Right lobe of liver (tissue), 6 donors: ENCODE data around the gene AKAP13. TPM values are rescaled to one million over a fixed set of nuclear protein-coding genes. Genes with fewer than 3 reads are reported as not detected.

Experiments
- ATAC-seq, 4 donors: fragments of 200-7000 bp; cut with Tn5 transposase; one replicate each; pipeline ENCODE4 v1.9.1; 2020; ENCODE audit warnings: mild to moderate bottlenecking in 4 of 4, moderate library complexity in 4 of 4
- DNase-seq, 3 donors: peaks; one replicate each; pipeline ENCODE4 v3.0.0-alpha.2; 2020
- H3K27ac ChIP-seq, 3 donors: fragments of 200-600 bp; one replicate each; pipeline ENCODE4 v1.8.0; 2022
- H3K27me3 ChIP-seq, 2 donors: fragments of 200-600 bp; one replicate each; pipeline ENCODE4 v1.8.0; 2022
- H3K36me3 ChIP-seq, 4 donors: fragments of 200-600 bp; sonication (generic) in 1 of 4; one replicate each; pipeline versions ENCODE4 v1.5.1 to v1.8.0; 2017 to 2022; ENCODE audit warnings: control low read depth in 1 of 4
- H3K4me1 ChIP-seq, 4 donors: fragments of 200-600 bp; sonication (generic) in 1 of 4; one replicate each; pipeline versions ENCODE4 v1.5.1 to v1.8.0; 2017 to 2022; ENCODE audit warnings: control low read depth in 1 of 4
- H3K4me3 ChIP-seq, 3 donors: fragments of 200-600 bp; one replicate each; pipeline ENCODE4 v1.8.0; 2022
- H3K9me3 ChIP-seq, 4 donors: fragments of 200-600 bp; sonication (generic) in 1 of 4; one replicate each; pipeline versions ENCODE4 v1.5.1 to v1.8.0; 2017 to 2022; ENCODE audit warnings: control low read depth in 1 of 4
- CTCF ChIP-seq, 4 donors: fragments of 200-600 bp in 3 of 4; fragments of 450-650 bp in 1 of 4; IDR thresholded peaks; one replicate each; pipeline versions ENCODE4 v1.5.1 to v1.8.0; 2016 to 2022; ENCODE audit warnings: antibody characterized with exemption in 4 of 4, mild to moderate bottlenecking in 2 of 4
- POLR2A ChIP-seq: fragments of 450-650 bp; IDR thresholded peaks from one replicate; pipeline ENCODE4 v1.6.1; 2017; ENCODE audit warnings: antibody characterized with exemption, mild to moderate bottlenecking
- WGBS: methylation state at CpG from one replicate; pipeline ENCODE4 v1.1.6; 2018; ENCODE audit warnings: low coverage, low lambda C conversion rate; ENCODE audit not compliant: insufficient coverage; ENCODE audit errors: missing lambda C conversion rate; 5-methylcytosine and 5-hydroxymethylcytosine counted together
- intact Hi-C, 2 donors: fragments of 100-400 bp; cut with DNase I; formaldehyde crosslinking; loops; one replicate each; pipeline versions ENCODE4 v1.11.2 to v1.14.1; 2022
- total RNA-seq, 6 experiments: library from RNA; depleted of rRNA in 2 of 6; stranded (reverse); fragments of >200 nt in 2 of 6; fragmentation: NEBNext Ultra II Directional in 3 of 6; extraction: Animal tissue kit (Norgen Biotek cat#: 25700) in 3 of 6; gene quantifications; one replicate each; pipeline versions ENCODE4 v1.1.0 to v1.2.4, GENCODE V29; 2016 to 2023
- donor health status: DM: no; HTN: yes; CAD: no.
- donor health status: DM: no; HTN: no; CAD: no.
- donor health status: DM: no; HTN: no; CAD: no.
- donor health status: DM: no; HTN: yes; CAD: no.
- donor health status: DM: no; HTN: yes; CAD: no.

Gene AKAP13
- total RNA-seq, 6 experiments from 2014 or later = 50.1 to 73.1 (median 63.9) TPM

GRCh38 chr15:85621094-85621493, 240.7 kb downstream of the AKAP13 start:
- H3K27me3 ChIP-seq = no peaks in the 10 kb centered on the region
- H3K4me3 ChIP-seq = peak overlapping the region in 1 of 3 donors; percentile 1
- no peak for ATAC-seq
- DNase-seq = no peak
- no peaks in the 10 kb centered on the region for H3K9me3 ChIP-seq
- TF ChIP-seq CTCF (IDR thresholded peaks at IDR 0.05) (no peak), POLR2A (no peak)
- 69% methylated on average over 4 of the region's 4 CpGs for WGBS
- H3K27ac ChIP-seq = peak overlapping the region in 2 of 3 donors; percentile 17 to 78
- intact Hi-C loops = no loop called here
- peaks cover 0 to 15% (median 6%) of the 10 kb centered on the region in 4 donors for H3K4me1 ChIP-seq
- peaks cover 0 to under 1% (median 0%) of the 10 kb centered on the region in 4 donors for H3K36me3 ChIP-seq

GRCh38 chr15:85622221-85622831, 241.9 kb downstream of the AKAP13 start:
- no peak overlapping the region for H3K27ac ChIP-seq
- intact Hi-C loops = no loop called here
- no peak overlapping the region for H3K4me3 ChIP-seq
- peaks cover 0 to 6% (median 0%) of the 10 kb centered on the region in 4 donors for H3K36me3 ChIP-seq
- 83% methylated on average over 6 of the region's 6 CpGs for WGBS
- ATAC-seq (no peak), DNase-seq (no peak)
- H3K4me1 ChIP-seq = peaks cover 0 to 16% (median 3%) of the 10 kb centered on the region in 4 donors
- no peaks in the 10 kb centered on the region for H3K27me3 ChIP-seq
- H3K9me3 ChIP-seq = no peaks in the 10 kb centered on the region
- TF ChIP-seq POLR2A (no peak), CTCF (IDR thresholded peaks at IDR 0.05) (no peak)

GRCh38 chr15:85623315-85624049, 243.1 kb downstream of the AKAP13 start:
- Histone ChIP-seq H3K27me3 (no peaks in the 10 kb centered on the region), H3K27ac (peak overlapping the region in 1 of 3 donors; percentile 17), H3K9me3 (no peaks in the 10 kb centered on the region), H3K4me3 (no peak overlapping the region), H3K36me3 (peaks cover 0 to 6% (median 0%) of the 10 kb centered on the region in 4 donors), H3K4me1 (peaks cover 0 to 16% (median 3%) of the 10 kb centered on the region in 4 donors)
- ATAC-seq (peak in 1 of 4 donors; percentile 10), DNase-seq (no peak)
- intact Hi-C loops = no loop called here
- TF ChIP-seq CTCF (IDR thresholded peaks at IDR 0.05) (no peak), POLR2A (no peak)
- 67% methylated on average over 5 of the region's 5 CpGs for WGBS

- Histone ChIP-seq H3K9me3 (no peaks in the 10 kb centered on the region), H3K27me3 (no peaks in the 10 kb centered on the region), H3K27ac (peak overlapping the region in 2 of 3 donors; percentile 11 to 14), H3K4me3 (no peak overlapping the region), H3K36me3 (peaks cover 0 to 6% (median 0%) of the 10 kb centered on the region in 4 donors), H3K4me1 (peaks cover 0 to 16% (median 3%) of the 10 kb centered on the region in 4 donors)
- intact Hi-C loops = no loop called here
- TF ChIP-seq CTCF (IDR thresholded peaks at IDR 0.05) (no peak), POLR2A (no peak)
- ATAC-seq (peak; percentile 36 to 58 (median 54)), DNase-seq (no peak)
- 33% methylated on average over 7 of the region's 7 CpGs for WGBS
Observed at GRCh38 chr15:85624291-85624801, 243.9 kb downstream of the AKAP13 start.
